CD4-positive, alpha-beta memory T cell (primary cell): ENCODE data around the gene APOA5. TPM values are rescaled to one million over a fixed set of nuclear protein-coding genes. Genes with fewer than 3 reads are reported as not detected.

Experiments used
- CTCF ChIA-PET: fragments of 350-600 bp; sonication (Branson Sonifier 250); formaldehyde crosslinking; loops from one replicate; lab custom pipeline; 2021; ENCODE audit warnings: inconsistent platforms; ENCODE audit not compliant: partially characterized antibody; lab: Charles Lee
- POLR2A ChIA-PET: fragments of 350-600 bp; sonication (Branson Sonifier 250); formaldehyde crosslinking; loops from one replicate; lab custom pipeline; 2021; ENCODE audit not compliant: partially characterized antibody; lab: Charles Lee
- DNase-seq, 5 donors: peaks; one replicate each; pipeline versions ENCODE4 v3.0.0 to v3.0.0-alpha.2; 2020 to 2022; ENCODE audit warnings: mixed read lengths in 1 of 5
- H3K27ac ChIP-seq: one replicate; pipeline ENCODE4 v1.7.0; 2013; ENCODE audit warnings: low read depth, low read length
- H3K27me3 ChIP-seq: 2 replicates; pipeline ENCODE4 v1.7.0; 2013; ENCODE audit warnings: mild to moderate bottlenecking, low read length, moderate library complexity; ENCODE audit not compliant: insufficient read depth
- H3K36me3 ChIP-seq: 2 replicates; pipeline ENCODE4 v1.7.0; 2013; ENCODE audit warnings: mild to moderate bottlenecking, low read length, moderate library complexity; ENCODE audit not compliant: insufficient read depth
- H3K4me1 ChIP-seq: 2 replicates; pipeline ENCODE4 v1.7.0; 2013; ENCODE audit warnings: mild to moderate bottlenecking, low read length, moderate library complexity; ENCODE audit not compliant: insufficient read depth
- H3K4me3 ChIP-seq, 2 donors: one replicate each; pipeline ENCODE4 v1.7.0; 2013; ENCODE audit warnings: low read length in 2 of 2, mild to moderate bottlenecking in 1 of 2
- H3K9me3 ChIP-seq, 2 donors: one replicate each; pipeline ENCODE4 v1.7.0; 2013; ENCODE audit warnings: low read length in 2 of 2, control low read depth in 1 of 2; ENCODE audit not compliant: control insufficient read depth in 1 of 2
- H3K27ac Mint-ChIP-seq, 7 donors: one replicate each; pipeline ENCODE4 v1.8.0; 2020 to 2021; ENCODE audit warnings: mixed read lengths in 7 of 7, mild to moderate bottlenecking in 6 of 7, inconsistent platforms in 3 of 7, moderate library complexity in 3 of 7
- H3K27me3 Mint-ChIP-seq, 2 donors: one replicate each; pipeline ENCODE4 v1.8.0; 2020 to 2021; ENCODE audit warnings: mixed read lengths in 2 of 2
- H3K36me3 Mint-ChIP-seq, 2 donors: one replicate each; pipeline ENCODE4 v1.8.0; 2020 to 2021; ENCODE audit warnings: mixed read lengths in 2 of 2, inconsistent platforms in 1 of 2, mild to moderate bottlenecking in 1 of 2
- H3K4me1 Mint-ChIP-seq, 4 donors: one replicate each; pipeline ENCODE4 v1.8.0; 2020 to 2021; ENCODE audit warnings: mixed read lengths in 4 of 4, mild to moderate bottlenecking in 1 of 4
- H3K4me3 Mint-ChIP-seq, 8 donors: one replicate each; pipeline ENCODE4 v1.8.0; 2020 to 2021; ENCODE audit warnings: mixed read lengths in 8 of 8, mild to moderate bottlenecking in 7 of 8, moderate library complexity in 6 of 8, inconsistent platforms in 3 of 8
- H3K9me3 Mint-ChIP-seq, 8 donors: one replicate each; pipeline ENCODE4 v1.8.0; 2020 to 2021; ENCODE audit warnings: mixed read lengths in 8 of 8, mild to moderate bottlenecking in 5 of 8, inconsistent platforms in 3 of 8, moderate library complexity in 1 of 8
- intact Hi-C: fragments of 100-400 bp; cut with micrococcal nuclease; formaldehyde crosslinking; loops from one replicate; pipeline ENCODE4 v1.15.1; 2023
- polyA plus RNA-seq, 2 donors: library from polyadenylated mRNA; unstranded; fragments of 300-500 nt; fragmentation: Illumina TruSeq; gene quantifications; one replicate each; pipeline ENCODE4 v1.2.3, GENCODE V29; 2021
- total RNA-seq, 2 experiments: library from RNA; stranded (reverse); gene quantifications; one replicate each; pipeline ENCODE4 v1.2.3, GENCODE V29; 2021

APOA5 gene
- total and polyA plus RNA-seq, 4 experiments from 2014 or later: not detected

DNA sequence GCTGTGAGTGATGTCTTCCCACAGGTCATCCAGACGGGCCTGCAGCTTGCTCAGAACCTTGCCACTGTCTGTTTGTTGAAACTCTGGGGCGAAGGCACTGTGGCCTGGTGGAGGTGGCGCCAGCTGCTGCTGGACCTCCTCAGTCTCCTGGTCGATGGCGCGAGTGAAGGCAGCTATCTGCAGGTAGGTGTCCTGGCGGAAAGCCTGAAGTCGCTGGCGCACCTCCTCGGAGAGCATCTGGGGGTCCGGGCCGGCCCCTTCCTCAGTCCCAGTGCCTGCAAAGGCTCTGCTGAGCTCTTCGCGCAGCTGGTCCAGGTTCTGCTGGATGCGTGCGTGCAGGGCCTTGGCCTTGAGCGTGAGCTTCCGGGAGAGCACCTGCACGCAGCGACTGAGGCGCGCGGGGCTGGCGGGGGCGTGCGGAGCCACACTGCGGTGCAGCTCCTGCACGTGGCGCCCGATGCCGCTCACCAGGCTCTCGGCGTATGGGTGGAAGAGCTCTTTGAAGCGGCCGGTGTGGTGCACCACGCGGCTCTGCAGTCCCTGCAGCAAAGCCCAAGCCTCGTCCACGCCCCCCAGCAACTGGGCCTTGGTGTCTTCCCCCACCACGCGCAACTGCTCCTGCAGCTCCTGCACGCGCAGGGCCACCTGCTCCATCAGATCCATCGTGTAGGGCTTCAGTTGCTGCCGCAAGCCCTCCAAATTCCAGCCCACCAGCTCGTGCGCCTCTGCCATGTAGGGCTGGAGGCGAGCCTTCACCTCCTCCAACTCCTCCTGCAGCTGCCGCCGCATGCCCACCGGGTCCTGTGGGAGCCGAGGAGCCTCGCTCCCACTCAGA lies 1.3 kb downstream of the APOA5 start:
- Mint-ChIP-seq H3K27ac (peak overlapping the region in 2 of 7 donors; percentile 34 to 36), H3K9me3 (no peaks in the 10 kb centered on the region), H3K36me3 (peaks cover 16 to 26% of the 10 kb centered on the region in 2 donors), H3K27me3 (peaks cover 2% of the 10 kb centered on the region in 2 donors), H3K4me3 (peak overlapping the region in 2 of 8 donors; percentile 55 to 83), H3K4me1 (peaks cover 22 to 45% (median 35%) of the 10 kb centered on the region in 4 donors)
- intact Hi-C loops: loop anchor here (1.0 kb wide), 5 partner anchors 46 to 436 kb away; partner anchors contain the start of gene SIK3
- ChIA-PET POLR2A (interaction anchor here (1.0 to 2.8 kb wide), 9 partner anchors 17 to 436 kb away, joined by 3 to 23 read pairs (median 4); partner anchors contain the start of genes BUD13, PAFAH1B2, SIDT2 and SIK3), CTCF (interaction anchor here (0.7 to 12.8 kb wide), 40 partner anchors 8 to 444 kb away, joined by 3 to 212 read pairs (median 4); partner anchors contain the start of genes APOA1, APOC3, BUD13 and PCSK7)
- Histone ChIP-seq H3K27me3 (no peaks in the 10 kb centered on the region), H3K9me3 (no peaks in the 10 kb centered on the region), H3K27ac (no peak overlapping the region), H3K36me3 (peaks cover 11% of the 10 kb centered on the region), H3K4me1 (peaks cover 32% of the 10 kb centered on the region), H3K4me3 (no peak overlapping the region)
- no peak for DNase-seq

DNA sequence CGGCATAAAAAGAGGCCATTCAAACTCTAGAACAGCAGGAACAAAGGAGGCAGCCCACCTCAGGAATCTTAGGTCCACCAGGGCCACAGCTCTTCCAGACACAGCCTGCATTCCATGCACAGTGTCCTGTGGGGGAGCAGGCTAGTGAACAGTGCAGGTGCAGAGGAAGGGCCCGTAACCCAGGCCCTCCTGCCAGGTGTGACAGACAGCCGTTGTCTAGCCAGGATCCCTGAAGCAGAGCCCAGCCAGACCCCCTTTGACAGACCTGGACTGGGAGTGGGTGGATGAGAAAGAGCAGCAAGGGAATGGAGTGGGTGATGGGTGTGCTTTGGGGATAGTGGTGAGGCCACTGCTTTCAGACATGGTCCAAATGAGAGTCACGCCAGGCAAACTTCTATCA lies 2.7 kb downstream of the APOA5 start:
- H3K27ac ChIP-seq: no peak overlapping the region
- H3K4me1 ChIP-seq: peaks cover 32% of the 10 kb centered on the region
- H3K9me3 ChIP-seq: no peaks in the 10 kb centered on the region
- H3K4me1 Mint-ChIP-seq: peaks cover 27 to 59% (median 41%) of the 10 kb centered on the region in 4 donors
- CTCF ChIA-PET: interaction anchor here (0.9 to 12.8 kb wide), 8 partner anchors 10 to 318 kb away, joined by 3 to 212 read pairs (median 40); partner anchors contain the start of genes APOA1, BUD13 and SIK3
- H3K27me3 ChIP-seq: no peaks in the 10 kb centered on the region
- H3K4me3 ChIP-seq: no peak overlapping the region
- H3K9me3 Mint-ChIP-seq: no peaks in the 10 kb centered on the region
- peaks cover 25% of the 10 kb centered on the region for H3K36me3 ChIP-seq
- peaks cover 0 to 2% of the 10 kb centered on the region in 2 donors for H3K27me3 Mint-ChIP-seq
- H3K27ac Mint-ChIP-seq: peak overlapping the region in 6 of 7 donors; percentile 83 to 99 (median 96)
- H3K4me3 Mint-ChIP-seq: peak overlapping the region in 7 of 8 donors; percentile 69 to 98 (median 97)
- POLR2A ChIA-PET: interaction anchor here (2.8 to 6.8 kb wide), 3 partner anchors 16 to 47 kb away, joined by 11 to 100 read pairs (median 26); partner anchors contain the start of gene BUD13
- DNase-seq: no peak
- intact Hi-C loops: loop anchor here (1.0 kb wide), 1 partner anchor 16 kb away; no protein-coding TSS in a partner anchor
- peaks cover 30 to 40% of the 10 kb centered on the region in 2 donors for H3K36me3 Mint-ChIP-seq

DNA sequence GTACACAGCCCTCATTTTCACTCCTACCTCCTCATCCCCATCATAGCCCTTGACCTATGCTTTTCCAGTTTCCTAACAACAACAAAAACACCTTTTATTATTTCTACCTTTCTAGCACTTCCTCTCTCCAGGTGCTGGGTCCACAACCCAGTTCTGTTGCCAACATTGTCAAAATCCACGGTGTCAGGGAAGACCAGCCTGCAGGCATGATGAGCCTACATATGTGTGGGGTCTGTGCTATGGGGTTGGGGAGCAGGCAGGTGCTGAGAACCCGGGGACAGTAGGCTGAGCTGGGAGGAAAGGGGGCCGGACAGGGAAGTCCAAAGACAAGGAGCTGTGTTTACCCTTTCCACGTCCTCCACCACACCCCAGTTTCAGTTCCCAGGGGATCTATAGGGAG lies 3.1 kb downstream of the APOA5 start:
- intact Hi-C loops: loop anchor here (1.0 kb wide), 1 partner anchor 15 kb away; no protein-coding TSS in a partner anchor
- H3K27ac Mint-ChIP-seq: peak overlapping the region; percentile 96 to 99 (median 98)
- no peak for DNase-seq
- Histone ChIP-seq H3K4me3 (peak overlapping the region; percentile 55 to 90), H3K9me3 (no peaks in the 10 kb centered on the region), H3K27me3 (no peaks in the 10 kb centered on the region), H3K36me3 (peaks cover 29% of the 10 kb centered on the region), H3K27ac (peak overlapping the region; percentile 84), H3K4me1 (peaks cover 34% of the 10 kb centered on the region)
- peaks cover 0 to 2% of the 10 kb centered on the region in 2 donors for H3K27me3 Mint-ChIP-seq
- no peaks in the 10 kb centered on the region for H3K9me3 Mint-ChIP-seq
- H3K4me3 Mint-ChIP-seq: peak overlapping the region; percentile 91 to 98 (median 97)
- ChIA-PET POLR2A (interaction anchor here (1.2 to 6.8 kb wide), 11 partner anchors 16 to 539 kb away, joined by 3 to 100 read pairs (median 7); partner anchors contain the start of genes BUD13, CEP164, SIDT2 and SIK3), CTCF (interaction anchor here (0.9 to 12.8 kb wide), 11 partner anchors 10 to 318 kb away, joined by 3 to 212 read pairs (median 8); partner anchors contain the start of genes APOA1 and SIK3)
- peaks cover 31 to 43% of the 10 kb centered on the region in 2 donors for H3K36me3 Mint-ChIP-seq
- peaks cover 27 to 60% (median 42%) of the 10 kb centered on the region in 4 donors for H3K4me1 Mint-ChIP-seq

DNA sequence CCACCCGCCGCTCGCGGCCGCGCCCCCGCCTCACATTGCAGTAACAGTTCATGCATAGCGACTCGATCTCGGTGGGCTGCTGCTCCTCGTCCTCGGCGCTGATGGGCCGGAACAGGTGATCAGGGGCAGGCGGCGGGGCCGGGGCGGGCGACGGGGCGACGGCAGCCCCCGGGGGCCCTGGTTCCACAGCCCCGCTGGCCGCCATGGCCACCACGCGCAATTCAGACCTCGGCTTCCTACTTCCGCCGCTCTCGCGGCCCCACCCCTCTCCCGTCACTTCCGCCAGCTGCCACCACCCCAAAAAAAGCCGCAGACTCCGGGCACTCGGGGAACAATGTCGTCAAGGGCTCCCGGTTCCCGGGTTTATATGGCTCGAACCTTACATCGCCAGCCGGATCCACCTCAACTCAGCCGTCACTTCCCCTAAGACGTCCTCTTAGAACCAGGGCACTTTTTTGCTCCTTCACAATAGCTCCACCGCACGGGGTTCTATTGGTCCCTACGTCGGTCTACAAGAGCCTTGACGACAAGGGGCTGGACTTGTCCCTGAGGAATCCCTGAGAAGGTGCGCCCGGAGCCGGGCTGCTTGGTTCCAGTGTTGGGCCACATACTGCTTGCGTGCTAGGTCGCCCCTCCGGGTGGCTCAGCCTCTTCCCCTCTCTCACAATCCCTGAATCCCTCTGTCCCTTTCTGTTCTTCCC lies 3.7 kb downstream of the APOA5 start, which contains the start of gene ZPR1:
Gene ZPR1 (minus strand): TSS at position 238 of the 701 bp plus-strand sequence. CDS start 33 bp downstream, at position 205.
- Mint-ChIP-seq H3K9me3 (no peaks in the 10 kb centered on the region), H3K27me3 (peaks cover 0 to 2% of the 10 kb centered on the region in 2 donors), H3K36me3 (peaks cover 34 to 48% of the 10 kb centered on the region in 2 donors), H3K4me1 (peaks cover 30 to 66% (median 45%) of the 10 kb centered on the region in 4 donors), H3K27ac (peak within 1 kb of the TSS; percentile 96 to 99 (median 98)), H3K4me3 (peak within 1 kb of the TSS; percentile 91 to 98 (median 97))
- POLR2A ChIA-PET: interaction anchor here (0.7 to 6.8 kb wide), 17 partner anchors 9 to 540 kb away, joined by 3 to 100 read pairs (median 5); partner anchors contain the start of genes BUD13, CEP164, SIDT2 and SIK3
- no peaks in the 10 kb centered on the region for H3K9me3 ChIP-seq
- H3K36me3 ChIP-seq: peaks cover 35% of the 10 kb centered on the region
- DNase-seq: peak; percentile 86 to 89 (median 86)
- peak within 1 kb of the TSS; percentile 55 to 90 for H3K4me3 ChIP-seq
- peaks cover 40% of the 10 kb centered on the region for H3K4me1 ChIP-seq
- intact Hi-C loops: loop anchor here (1.0 kb wide), 1 partner anchor 15 kb away; no protein-coding TSS in a partner anchor
- CTCF ChIA-PET: interaction anchor here (0.9 to 12.8 kb wide), 10 partner anchors 11 to 319 kb away, joined by 3 to 212 read pairs (median 6); partner anchors contain the start of genes APOA1 and SIK3
- peak within 1 kb of the TSS; percentile 84 for H3K27ac ChIP-seq
- no peaks in the 10 kb centered on the region for H3K27me3 ChIP-seq

DNA sequence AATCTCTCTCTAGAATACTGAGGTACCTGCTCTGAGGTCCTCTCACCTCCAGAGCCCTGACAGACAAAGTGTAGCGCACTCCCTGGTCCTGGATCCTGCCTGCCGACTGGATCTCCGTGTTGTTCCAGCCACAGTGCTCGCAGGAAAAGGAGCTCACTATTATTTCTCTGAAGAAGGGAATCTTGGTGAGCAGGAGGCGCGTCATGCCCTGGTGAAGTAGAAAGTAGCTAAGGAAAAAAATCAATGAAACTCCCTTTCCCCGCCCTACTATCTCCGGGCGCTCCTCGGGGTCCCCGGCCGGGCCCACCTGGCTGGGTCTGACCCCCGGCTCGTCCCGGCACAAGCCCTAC lies 4.3 kb downstream of the APOA5 start:
- no peaks in the 10 kb centered on the region for H3K9me3 ChIP-seq
- Mint-ChIP-seq H3K27ac (peak overlapping the region; percentile 70 to 98 (median 94)), H3K9me3 (no peaks in the 10 kb centered on the region), H3K4me1 (peaks cover 32 to 71% (median 48%) of the 10 kb centered on the region in 4 donors), H3K27me3 (peaks cover 0 to 2% of the 10 kb centered on the region in 2 donors), H3K36me3 (peaks cover 39 to 54% of the 10 kb centered on the region in 2 donors), H3K4me3 (peak overlapping the region; percentile 87 to 98 (median 96))
- DNase-seq: peak in 1 of 5 donors; percentile 9
- intact Hi-C loops: no loop called here
- peaks cover 40% of the 10 kb centered on the region for H3K36me3 ChIP-seq
- no peaks in the 10 kb centered on the region for H3K27me3 ChIP-seq
- ChIA-PET CTCF (interaction anchor here (0.6 to 12.8 kb wide), 10 partner anchors 11 to 908 kb away, joined by 3 to 212 read pairs (median 6); partner anchors contain the start of genes APOA1 and SIK3), POLR2A (interaction anchor here (0.7 to 6.8 kb wide), 18 partner anchors 10 to 540 kb away, joined by 3 to 100 read pairs (median 4); partner anchors contain the start of genes BUD13, CEP164, PCSK7 and SIDT2)
- peak overlapping the region; percentile 55 to 62 for H3K4me3 ChIP-seq
- H3K27ac ChIP-seq: peak overlapping the region; percentile 84
- peaks cover 45% of the 10 kb centered on the region for H3K4me1 ChIP-seq

DNA sequence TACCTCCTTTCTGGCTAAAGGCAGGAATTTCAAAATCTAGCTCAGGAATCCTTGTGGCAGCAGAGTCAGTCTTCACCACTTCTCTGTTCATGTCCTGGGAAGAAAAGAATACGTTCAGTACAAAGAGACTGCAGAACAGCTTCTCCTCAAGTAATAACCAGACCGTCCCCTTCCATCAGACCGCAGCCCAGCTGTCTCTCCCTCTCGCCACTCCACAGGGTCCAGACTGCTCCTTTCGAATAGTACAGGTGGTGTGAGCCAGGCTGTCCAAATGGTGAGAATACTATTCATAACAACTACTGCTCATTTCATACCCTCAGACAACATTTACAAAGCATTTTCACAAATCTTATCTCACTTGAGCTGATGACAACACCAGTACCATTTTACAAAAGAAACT lies 4.7 kb downstream of the APOA5 start:
- peak overlapping the region; percentile 70 to 98 (median 94) for H3K27ac Mint-ChIP-seq
- H3K27me3 Mint-ChIP-seq: peaks cover 0 to 2% of the 10 kb centered on the region in 2 donors
- peak overlapping the region; percentile 87 to 98 (median 96) for H3K4me3 Mint-ChIP-seq
- peaks cover 43 to 58% of the 10 kb centered on the region in 2 donors for H3K36me3 Mint-ChIP-seq
- CTCF ChIA-PET: interaction anchor here (0.6 to 12.8 kb wide), 10 partner anchors 10 to 908 kb away, joined by 3 to 212 read pairs (median 4); partner anchors contain the start of genes APOA1 and SIK3
- POLR2A ChIA-PET: interaction anchor here (0.7 to 6.8 kb wide), 13 partner anchors 14 to 541 kb away, joined by 3 to 100 read pairs (median 7); partner anchors contain the start of genes BUD13, CEP164, PCSK7 and SIDT2
- H3K27me3 ChIP-seq: no peaks in the 10 kb centered on the region
- peak overlapping the region; percentile 84 for H3K27ac ChIP-seq
- peaks cover 48% of the 10 kb centered on the region for H3K4me1 ChIP-seq
- H3K4me3 ChIP-seq: peak overlapping the region; percentile 55 to 62
- DNase-seq: no peak
- H3K4me1 Mint-ChIP-seq: peaks cover 32 to 75% (median 52%) of the 10 kb centered on the region in 4 donors
- H3K9me3 ChIP-seq: no peaks in the 10 kb centered on the region
- intact Hi-C loops: no loop called here
- H3K36me3 ChIP-seq: peaks cover 45% of the 10 kb centered on the region
- no peaks in the 10 kb centered on the region for H3K9me3 Mint-ChIP-seq
